ENCODE data around the gene MYO10. TPM values are rescaled to one million over a fixed set of nuclear protein-coding genes. Genes with fewer than 3 reads are reported as not detected.

MYO10 gene
- total RNA-seq, 1 experiment from 2014 or later, result 89.8 TPM

DNA sequence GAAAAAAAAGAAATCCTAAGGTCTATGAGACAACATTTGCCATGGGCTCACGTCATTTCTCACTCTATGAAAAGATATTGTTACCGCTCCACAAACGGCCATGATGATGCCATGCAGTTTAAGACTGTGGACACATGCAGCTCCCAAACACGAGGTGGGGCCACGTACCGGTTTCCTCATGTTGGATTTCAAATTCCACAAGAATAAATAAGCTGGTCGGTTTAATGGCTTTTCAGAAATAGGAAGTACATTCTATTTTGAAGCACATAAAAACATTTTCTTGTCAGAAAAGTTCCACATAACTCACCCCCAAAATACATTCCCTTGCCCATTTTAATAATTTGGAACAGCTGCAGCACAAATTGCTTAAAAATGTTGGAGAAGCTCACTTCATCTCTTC is 130.6 kb downstream of the MYO10 start:
- H3K27ac Mint-ChIP-seq, result no peak overlapping the region
- peaks cover 18% of the 10 kb centered on the region for H3K4me1 Mint-ChIP-seq
- ATAC-seq (no peak), DNase-seq (ENCODE audit: low spot score) (no peak)
- ChIA-PET POLR2A (interaction anchor here (0.7 kb wide), 1 partner anchor 355 kb away, joined by 3 read pairs; no protein-coding TSS in a partner anchor), CTCF (interaction anchor here (0.7 to 1.1 kb wide), 2 partner anchors 327 to 521 kb away, joined by 3 to 4 read pairs; no protein-coding TSS in a partner anchor)
- TF ChIP-seq GRHL2 (CRISPR knock-in tag; IDR thresholded peaks at IDR 0.05; ENCODE audit: insufficient replicate concordance, severe bottlenecking) (no peak), GTF2I (CRISPR knock-in tag; conservative IDR thresholded peaks at IDR 0.05) (no peak), JUN (CRISPR knock-in tag; IDR thresholded peaks at IDR 0.05) (no peak), SP1 (CRISPR knock-in tag; conservative IDR thresholded peaks at IDR 0.05) (no peak), ZNF263 (CRISPR knock-in tag; IDR thresholded peaks at IDR 0.05; ENCODE audit: low read depth) (no peak), RORB (CRISPR knock-in tag; IDR thresholded peaks at IDR 0.05) (no peak), CREM (CRISPR knock-in tag; IDR thresholded peaks at IDR 0.05) (no peak)
- TF ChIP-seq, protein P1, sequence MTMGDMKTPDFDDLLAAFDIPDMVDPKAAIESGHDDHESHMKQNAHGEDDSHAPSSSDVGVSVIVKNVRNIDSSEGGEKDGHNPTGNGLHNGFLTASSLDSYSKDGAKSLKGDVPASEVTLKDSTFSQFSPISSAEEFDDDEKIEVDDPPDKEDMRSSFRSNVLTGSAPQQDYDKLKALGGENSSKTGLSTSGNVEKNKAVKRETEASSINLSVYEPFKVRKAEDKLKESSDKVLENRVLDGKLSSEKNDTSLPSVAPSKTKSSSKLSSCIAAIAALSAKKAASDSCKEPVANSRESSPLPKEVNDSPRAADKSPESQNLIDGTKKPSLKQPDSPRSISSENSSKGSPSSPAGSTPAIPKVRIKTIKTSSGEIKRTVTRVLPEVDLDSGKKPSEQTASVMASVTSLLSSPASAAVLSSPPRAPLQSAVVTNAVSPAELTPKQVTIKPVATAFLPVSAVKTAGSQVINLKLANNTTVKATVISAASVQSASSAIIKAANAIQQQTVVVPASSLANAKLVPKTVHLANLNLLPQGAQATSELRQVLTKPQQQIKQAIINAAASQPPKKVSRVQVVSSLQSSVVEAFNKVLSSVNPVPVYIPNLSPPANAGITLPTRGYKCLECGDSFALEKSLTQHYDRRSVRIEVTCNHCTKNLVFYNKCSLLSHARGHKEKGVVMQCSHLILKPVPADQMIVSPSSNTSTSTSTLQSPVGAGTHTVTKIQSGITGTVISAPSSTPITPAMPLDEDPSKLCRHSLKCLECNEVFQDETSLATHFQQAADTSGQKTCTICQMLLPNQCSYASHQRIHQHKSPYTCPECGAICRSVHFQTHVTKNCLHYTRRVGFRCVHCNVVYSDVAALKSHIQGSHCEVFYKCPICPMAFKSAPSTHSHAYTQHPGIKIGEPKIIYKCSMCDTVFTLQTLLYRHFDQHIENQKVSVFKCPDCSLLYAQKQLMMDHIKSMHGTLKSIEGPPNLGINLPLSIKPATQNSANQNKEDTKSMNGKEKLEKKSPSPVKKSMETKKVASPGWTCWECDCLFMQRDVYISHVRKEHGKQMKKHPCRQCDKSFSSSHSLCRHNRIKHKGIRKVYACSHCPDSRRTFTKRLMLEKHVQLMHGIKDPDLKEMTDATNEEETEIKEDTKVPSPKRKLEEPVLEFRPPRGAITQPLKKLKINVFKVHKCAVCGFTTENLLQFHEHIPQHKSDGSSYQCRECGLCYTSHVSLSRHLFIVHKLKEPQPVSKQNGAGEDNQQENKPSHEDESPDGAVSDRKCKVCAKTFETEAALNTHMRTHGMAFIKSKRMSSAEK (CRISPR knock-in tag; IDR thresholded peaks at IDR 0.05; ENCODE audit: borderline replicate concordance), result no peak
- TF ChIP-seq, protein P2, sequence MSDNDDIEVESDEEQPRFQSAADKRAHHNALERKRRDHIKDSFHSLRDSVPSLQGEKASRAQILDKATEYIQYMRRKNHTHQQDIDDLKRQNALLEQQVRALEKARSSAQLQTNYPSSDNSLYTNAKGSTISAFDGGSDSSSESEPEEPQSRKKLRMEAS (CRISPR knock-in tag; IDR thresholded peaks at IDR 0.05), result no peak
- H3K27me3 Mint-ChIP-seq (ENCODE audit: low read depth), result no peaks in the 10 kb centered on the region
- H3K4me3 Mint-ChIP-seq, result no peak overlapping the region
- H3K36me3 Mint-ChIP-seq, result no peaks in the 10 kb centered on the region
- no peaks in the 10 kb centered on the region for H3K9me3 Mint-ChIP-seq

DNA sequence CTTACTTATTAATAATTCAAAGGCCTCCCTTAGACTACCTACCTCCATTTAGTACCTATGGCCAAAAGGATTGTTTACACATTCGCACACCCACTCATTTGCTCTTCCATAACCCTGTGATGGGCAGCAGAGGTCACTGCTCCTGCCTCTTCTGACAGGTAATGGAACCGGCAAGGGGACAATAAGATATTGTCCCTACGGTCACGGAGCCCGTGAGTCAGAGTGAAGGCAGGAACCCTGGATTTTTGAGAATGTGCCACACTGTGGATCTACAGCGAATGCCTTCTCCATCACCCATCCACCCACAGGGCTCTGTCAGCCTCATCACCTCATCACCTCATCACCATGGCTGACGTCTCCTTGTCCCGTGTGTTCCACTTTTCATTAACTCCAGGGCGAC is 132.3 kb downstream of the MYO10 start:
- Mint-ChIP-seq H3K36me3 (no peaks in the 10 kb centered on the region), H3K27me3 (ENCODE audit: low read depth) (no peaks in the 10 kb centered on the region), H3K9me3 (no peaks in the 10 kb centered on the region), H3K27ac (peak overlapping the region; percentile 42; the same call in 1 of the 2 replicates), H3K4me3 (no peak overlapping the region), H3K4me1 (peaks cover 14% of the 10 kb centered on the region)
- no peak for DNase-seq (ENCODE audit: low spot score)
- ChIA-PET CTCF (no interaction called here), POLR2A (no interaction called here)
- ATAC-seq, result no peak
- 0 out of 2 replicates have a peak, but pooled peaks have one; percentile 44 for TF ChIP-seq ZNF121 (CRISPR knock-in tag; IDR thresholded peaks at IDR 0.05)
- TF ChIP-seq, protein P3, sequence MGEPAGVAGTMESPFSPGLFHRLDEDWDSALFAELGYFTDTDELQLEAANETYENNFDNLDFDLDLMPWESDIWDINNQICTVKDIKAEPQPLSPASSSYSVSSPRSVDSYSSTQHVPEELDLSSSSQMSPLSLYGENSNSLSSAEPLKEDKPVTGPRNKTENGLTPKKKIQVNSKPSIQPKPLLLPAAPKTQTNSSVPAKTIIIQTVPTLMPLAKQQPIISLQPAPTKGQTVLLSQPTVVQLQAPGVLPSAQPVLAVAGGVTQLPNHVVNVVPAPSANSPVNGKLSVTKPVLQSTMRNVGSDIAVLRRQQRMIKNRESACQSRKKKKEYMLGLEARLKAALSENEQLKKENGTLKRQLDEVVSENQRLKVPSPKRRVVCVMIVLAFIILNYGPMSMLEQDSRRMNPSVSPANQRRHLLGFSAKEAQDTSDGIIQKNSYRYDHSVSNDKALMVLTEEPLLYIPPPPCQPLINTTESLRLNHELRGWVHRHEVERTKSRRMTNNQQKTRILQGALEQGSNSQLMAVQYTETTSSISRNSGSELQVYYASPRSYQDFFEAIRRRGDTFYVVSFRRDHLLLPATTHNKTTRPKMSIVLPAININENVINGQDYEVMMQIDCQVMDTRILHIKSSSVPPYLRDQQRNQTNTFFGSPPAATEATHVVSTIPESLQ (CRISPR knock-in tag; IDR thresholded peaks at IDR 0.05), result no peak

DNA sequence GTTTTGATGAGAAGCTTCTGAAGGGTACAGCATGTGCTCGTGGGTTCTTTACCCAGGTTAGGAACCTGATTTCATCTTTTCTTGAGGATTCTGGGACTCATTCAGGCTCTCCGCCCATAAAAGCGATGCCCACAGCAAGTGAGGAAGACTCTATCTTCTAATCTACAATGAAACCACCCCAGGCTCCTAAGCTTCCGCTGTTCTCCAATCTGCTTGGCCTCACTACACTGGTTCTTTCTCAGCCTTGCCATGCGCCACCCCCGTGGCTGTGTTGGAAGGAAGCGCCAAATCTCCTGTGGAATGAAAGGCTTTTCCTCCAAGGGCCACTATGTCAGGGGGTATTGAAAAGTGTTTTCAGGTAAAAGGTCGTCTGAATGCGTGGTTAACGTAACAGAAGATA is 135.6 kb downstream of the MYO10 start:
- ChIA-PET POLR2A (no interaction called here), CTCF (interaction anchor here (0.7 to 1.8 kb wide), 3 partner anchors 9 to 390 kb away, joined by 3 to 6 read pairs (median 5); no protein-coding TSS in a partner anchor)
- Mint-ChIP-seq H3K27me3 (ENCODE audit: low read depth) (no peaks in the 10 kb centered on the region; the same call in 1 of the 2 replicates), H3K9me3 (peaks cover 14% of the 10 kb centered on the region), H3K4me3 (no peak overlapping the region), H3K4me1 (peaks cover 15% of the 10 kb centered on the region), H3K27ac (no peak overlapping the region), H3K36me3 (peaks cover 11% of the 10 kb centered on the region)
- ATAC-seq (no peak), DNase-seq (ENCODE audit: low spot score) (no peak)
- TF ChIP-seq TEAD1 (CRISPR knock-in tag; IDR thresholded peaks at IDR 0.05) (no peak), ETV6 (CRISPR knock-in tag; IDR thresholded peaks at IDR 0.05) (no peak), CBFB (CRISPR knock-in tag; IDR thresholded peaks at IDR 0.05; ENCODE audit: low read depth) (no peak), MYBL2 (CRISPR knock-in tag; IDR thresholded peaks at IDR 0.05) (no peak), NR1H2 (CRISPR knock-in tag; IDR thresholded peaks at IDR 0.05) (no peak), JAZF1 (CRISPR knock-in tag; IDR thresholded peaks at IDR 0.05) (no peak), NFYB (CRISPR knock-in tag; conservative IDR thresholded peaks at IDR 0.05; ENCODE audit: low read depth) (no peak), FOXP1 (CRISPR knock-in tag; IDR thresholded peaks at IDR 0.05; ENCODE audit: borderline replicate concordance) (no peak), NFE2L1 (CRISPR knock-in tag; IDR thresholded peaks at IDR 0.05) (no peak), ESRRA (CRISPR knock-in tag; IDR thresholded peaks at IDR 0.05; ENCODE audit: borderline replicate concordance) (no peak)
- TF ChIP-seq, protein P4, sequence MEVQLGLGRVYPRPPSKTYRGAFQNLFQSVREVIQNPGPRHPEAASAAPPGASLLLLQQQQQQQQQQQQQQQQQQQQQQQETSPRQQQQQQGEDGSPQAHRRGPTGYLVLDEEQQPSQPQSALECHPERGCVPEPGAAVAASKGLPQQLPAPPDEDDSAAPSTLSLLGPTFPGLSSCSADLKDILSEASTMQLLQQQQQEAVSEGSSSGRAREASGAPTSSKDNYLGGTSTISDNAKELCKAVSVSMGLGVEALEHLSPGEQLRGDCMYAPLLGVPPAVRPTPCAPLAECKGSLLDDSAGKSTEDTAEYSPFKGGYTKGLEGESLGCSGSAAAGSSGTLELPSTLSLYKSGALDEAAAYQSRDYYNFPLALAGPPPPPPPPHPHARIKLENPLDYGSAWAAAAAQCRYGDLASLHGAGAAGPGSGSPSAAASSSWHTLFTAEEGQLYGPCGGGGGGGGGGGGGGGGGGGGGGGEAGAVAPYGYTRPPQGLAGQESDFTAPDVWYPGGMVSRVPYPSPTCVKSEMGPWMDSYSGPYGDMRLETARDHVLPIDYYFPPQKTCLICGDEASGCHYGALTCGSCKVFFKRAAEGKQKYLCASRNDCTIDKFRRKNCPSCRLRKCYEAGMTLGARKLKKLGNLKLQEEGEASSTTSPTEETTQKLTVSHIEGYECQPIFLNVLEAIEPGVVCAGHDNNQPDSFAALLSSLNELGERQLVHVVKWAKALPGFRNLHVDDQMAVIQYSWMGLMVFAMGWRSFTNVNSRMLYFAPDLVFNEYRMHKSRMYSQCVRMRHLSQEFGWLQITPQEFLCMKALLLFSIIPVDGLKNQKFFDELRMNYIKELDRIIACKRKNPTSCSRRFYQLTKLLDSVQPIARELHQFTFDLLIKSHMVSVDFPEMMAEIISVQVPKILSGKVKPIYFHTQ (CRISPR knock-in tag; IDR thresholded peaks at IDR 0.05), result no peak
- TF ChIP-seq, protein P5, sequence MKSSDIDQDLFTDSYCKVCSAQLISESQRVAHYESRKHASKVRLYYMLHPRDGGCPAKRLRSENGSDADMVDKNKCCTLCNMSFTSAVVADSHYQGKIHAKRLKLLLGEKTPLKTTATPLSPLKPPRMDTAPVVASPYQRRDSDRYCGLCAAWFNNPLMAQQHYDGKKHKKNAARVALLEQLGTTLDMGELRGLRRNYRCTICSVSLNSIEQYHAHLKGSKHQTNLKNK (CRISPR knock-in tag; IDR thresholded peaks at IDR 0.05), result no peak
